Right forelimb (tissue), 1 donor: ENCODE measurements around the gene CDIPT.
"Not testable (repeated sequence)": the region's sequence is repeated elsewhere in the genome, so short reads cannot be mapped to it uniquely, and the experiment has no call there.

Experiments used
- DNase-seq: peaks from one replicate; pipeline ENCODE4 v3.0.0-alpha.2; 2018

The CDIPT gene

DNA sequence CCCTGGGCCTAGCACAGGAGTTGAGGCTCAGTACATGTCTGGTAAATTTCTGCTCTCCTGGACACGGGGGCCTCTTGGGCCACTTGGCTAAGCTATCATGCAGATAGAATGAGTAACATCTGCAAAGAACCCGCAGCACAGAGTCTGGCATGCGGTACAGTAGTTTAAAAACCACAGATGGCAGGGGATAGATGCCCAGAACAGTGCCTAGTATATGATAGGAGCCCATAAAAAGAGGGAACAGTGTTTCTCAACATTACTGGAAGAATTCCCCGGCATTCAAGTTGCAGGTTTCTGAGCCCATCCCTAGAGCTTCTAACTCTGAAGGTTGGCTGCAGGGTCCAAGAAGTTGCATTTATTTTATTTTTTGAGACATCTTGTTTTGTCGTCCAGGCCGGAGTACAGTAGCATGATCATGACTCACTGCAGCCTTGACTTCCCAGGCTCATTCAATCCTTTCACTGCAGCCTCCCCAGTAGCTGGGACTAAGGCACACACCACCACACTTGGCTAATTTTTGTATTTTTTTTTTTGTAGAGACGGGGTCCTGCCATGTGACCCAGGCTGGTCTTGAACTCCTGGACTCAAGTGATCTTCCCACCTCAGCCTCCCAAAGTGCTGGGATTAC, 5.8 kb downstream of the CDIPT start:
- DNase-seq: no peak

DNA sequence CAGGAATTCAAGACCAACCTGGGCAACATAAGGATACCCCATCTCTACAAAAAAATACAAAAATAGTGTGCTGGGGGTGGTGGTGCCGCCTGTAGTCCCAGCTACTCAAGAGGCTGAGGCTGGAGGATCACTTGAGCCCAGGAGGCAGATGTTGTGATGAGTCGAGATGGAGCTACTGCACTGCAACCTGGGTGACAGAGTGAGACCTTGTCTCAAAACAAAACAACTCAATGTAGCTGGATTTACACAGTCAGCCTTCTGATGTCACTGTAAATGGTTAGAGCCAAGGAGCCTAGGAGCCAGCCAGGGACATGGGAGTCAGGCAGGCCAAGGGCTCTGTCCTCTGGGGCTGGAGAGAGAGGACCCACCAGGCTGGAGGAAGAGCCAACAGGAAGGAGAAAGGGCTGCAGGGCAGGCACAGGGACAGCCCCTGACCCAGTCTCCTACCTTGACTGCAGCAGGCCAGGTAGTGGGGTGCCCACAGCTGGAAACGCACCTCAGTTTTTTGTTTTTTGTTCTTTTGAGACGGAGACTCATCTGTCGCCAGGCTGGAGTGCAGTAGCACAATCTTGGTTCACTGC, 8.4 kb downstream of the CDIPT start:
- no peak for DNase-seq

DNA sequence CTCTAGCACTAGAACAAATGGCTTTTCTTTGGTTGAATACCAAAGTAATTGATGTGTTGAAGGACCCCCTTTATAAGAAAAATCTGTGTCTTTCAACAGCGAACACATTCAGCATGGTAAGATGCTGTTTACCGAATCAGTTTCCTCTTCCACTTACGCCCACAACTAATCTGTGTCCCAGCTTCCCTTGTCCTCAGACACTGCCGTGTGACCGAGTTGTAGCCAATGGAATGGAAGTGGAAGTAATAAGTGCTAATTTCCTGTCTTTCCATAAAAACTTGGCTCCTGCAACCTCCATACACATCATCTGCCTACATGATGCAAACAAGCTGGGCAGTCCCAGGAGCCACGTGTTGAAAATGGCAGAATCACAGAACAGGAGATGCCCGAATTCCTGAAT, 10.4 kb downstream of the CDIPT start:
- no peak for DNase-seq

DNA sequence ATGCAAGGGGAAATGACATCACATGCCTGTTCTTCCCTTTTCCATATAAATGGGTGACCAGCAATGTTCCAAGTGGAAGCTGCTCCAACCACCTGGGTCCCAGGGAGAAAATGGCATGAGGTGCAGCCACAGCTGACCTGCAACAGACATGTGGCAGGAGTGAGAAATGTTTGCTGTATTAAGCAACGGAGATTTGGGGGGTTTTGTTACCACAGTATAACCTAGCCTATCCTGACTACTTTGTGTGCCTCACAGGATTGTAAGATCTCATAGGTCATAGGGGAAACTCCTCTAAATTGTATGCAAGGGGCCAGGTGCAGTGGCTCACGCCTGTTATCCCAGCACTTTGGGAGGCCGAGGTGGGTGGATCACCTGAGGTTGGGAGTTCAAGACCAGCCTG, 12.0 kb downstream of the CDIPT start:
- no peak for DNase-seq

DNA sequence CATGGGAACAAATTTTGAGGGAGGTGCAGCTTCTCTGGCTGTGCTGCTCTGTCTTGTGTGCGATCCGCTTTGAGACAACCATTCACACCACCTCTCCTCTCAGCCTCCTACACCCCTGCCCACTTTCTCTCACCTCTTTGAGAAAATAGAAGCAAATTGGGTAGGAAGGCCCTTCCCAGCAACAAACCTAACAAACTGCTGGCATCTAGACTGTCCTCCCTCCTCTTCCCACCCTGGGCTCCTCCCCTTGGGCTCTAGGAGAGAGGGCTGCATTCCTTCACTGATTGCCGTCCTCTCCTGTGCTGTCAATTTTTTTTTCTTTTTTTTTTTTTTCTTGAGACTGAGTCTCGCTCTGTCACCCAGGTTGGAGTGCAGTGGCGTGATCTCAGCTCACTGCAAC, 13.5 kb downstream of the CDIPT start:
- DNase-seq: no peak

DNA sequence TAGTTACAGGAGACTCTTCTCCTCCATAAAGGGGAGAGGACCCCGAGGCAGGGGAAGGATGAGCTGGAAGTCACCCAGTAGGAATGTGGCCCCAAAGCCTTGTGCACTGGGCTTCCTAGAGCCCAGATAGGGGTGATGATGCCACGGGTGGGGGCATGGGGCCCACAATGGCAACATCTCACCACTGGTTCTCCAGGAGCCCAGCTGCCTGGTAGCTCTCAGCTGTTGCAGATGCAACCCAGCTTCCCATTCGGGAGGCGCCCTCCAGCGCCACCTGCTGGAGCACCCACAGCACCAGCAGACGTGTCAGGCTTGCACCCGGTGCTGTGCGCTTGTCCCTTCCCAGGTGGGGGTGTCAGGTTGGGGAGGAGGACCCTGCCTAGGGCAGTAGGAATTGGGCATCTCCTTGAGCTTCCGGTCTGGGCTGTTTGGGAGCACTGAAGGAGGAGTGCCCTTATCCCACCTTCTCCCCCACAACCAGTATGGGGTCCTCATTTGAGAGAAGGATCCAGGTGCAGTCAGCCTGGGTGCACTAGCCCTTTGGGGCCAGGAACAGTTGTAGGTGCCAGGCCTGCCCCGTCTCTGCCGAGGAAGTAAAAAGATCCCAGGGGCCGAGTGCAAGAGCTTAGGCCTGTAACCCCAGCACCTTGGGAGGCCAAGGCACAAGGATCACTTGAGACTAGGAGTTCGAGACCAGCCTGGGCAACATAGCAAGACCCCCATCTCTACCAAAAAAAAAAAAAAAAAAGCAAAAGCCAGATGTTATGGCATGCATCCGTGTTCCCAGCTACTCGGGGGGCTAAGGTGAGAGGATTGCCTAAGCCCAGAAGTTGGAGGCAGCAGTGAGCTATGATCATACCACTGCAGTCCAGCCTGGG, 14.4 kb downstream of the CDIPT start:
- DNase-seq: peak; percentile 59

DNA sequence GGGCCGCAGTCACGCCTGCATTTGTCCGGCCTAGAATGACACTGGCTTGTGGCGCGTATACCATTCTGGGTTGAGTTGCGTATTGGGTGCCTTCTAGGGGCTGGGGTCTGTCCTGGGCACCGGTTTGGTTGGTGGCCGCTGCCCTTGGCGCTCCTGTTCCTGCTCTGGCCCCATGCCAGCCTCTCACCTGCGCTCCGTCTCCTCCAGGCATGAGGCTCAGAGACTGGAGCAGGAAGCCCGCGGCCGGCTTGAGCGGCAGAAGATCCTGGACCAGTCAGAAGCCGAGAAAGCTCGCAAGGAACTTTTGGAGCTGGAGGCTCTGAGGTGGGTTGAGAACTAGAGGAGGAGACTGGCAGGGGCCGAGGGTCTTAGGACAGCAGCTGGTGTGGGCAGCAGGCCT, 17.4 kb downstream of the CDIPT start:
- no peak for DNase-seq

DNA sequence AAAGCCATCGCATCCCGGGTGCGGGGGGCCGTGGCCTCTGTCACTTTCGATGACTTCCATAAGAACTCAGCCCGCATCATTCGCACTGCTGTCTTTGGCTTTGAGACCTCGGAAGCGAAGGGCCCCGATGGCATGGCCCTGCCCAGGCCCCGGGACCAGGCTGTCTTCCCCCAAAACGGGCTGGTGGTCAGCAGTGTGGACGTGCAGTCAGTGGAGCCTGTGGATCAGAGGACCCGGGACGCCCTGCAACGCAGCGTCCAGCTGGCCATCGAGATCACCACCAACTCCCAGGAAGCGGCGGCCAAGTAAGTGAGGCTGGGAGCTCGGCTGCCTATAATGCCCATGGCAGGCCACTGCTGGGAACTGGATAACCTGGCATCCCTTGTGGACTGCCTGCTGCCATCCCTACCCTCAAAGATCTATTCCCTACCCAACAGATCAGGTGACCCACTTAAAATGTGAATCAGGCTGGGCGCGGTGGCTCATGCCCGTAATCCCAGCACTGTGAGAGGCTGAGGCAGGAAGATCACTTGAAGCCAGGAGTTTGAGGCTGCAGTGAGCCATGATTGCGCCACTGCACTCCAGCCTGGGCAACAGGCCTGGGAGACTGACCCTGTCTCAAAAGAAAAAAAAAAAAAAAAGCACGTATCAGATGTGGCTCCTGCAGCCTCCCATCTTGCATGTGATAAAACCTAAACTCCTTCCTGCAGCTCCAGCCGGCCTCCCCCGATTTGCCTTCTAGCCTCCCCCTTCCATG, 18.3 kb downstream of the CDIPT start:
- DNase-seq: no peak

DNA sequence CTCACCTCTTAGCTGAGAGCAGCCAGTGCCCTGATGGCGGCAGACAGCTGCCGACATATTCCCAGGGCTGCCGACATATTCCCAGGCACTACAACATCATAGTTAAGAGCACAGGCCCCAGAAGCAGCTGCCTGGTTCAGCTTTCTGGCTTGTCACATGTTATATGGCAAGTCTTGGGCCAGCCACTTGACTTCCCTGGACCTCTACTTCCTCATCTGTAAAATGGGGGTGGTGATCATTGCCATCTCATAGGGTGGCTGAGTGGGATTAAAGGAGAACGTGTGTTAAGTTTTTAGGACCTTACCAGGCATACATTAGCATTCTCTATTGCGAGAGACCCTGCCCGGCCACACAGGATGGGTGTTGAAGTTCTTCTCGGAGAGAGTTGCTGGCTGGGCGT, 19.1 kb downstream of the CDIPT start:
- no peak for DNase-seq

DNA sequence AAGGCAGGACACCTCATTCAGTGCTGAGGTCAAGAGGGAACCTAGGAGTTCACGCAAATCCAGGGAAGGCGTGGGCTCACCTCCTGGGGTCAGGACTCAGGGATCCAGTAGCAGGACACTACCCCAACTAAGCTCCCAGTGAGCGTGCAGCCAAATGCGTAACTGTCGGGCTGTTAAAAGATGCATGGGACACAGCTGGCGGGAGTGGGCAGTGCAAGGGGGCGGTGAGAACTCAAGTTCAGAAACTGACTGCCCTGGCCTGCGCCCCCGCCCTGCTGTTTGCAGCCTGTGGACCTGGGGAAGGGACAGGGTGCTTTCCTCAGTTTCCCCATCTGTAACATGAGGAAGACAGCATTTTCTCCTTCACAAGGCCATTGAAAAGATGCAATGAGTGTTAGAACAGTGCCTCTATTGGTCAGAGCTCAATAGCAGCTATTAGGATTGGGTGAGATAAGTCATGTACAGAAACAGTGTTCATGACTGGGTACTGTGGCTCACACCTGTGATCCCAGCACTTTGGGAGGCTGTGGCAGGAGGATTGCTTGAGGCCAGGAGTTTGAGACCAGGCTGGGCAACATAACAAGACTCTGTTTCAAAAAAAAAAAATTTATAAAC, 20.2 kb downstream of the CDIPT start:
- DNase-seq: no peak

DNA sequence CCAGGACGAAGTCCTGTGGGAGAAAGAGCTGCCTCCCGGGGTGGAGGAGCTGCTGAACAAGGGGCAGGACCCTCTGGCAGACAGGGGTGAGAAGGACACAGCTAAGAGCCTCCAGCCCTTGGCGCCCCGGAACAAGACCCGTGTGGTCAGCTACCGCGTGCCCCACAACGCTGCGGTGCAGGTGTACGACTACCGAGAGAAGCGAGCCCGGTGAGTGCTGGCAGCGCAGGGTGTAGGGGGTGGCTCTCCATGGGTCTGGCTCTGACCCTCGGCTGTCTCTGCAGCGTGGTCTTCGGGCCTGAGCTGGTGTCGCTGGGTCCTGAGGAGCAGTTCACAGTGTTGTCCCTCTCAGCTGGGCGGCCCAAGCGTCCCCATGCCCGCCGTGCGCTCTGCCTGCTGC, 21.4 kb downstream of the CDIPT start:
- no peak for DNase-seq

DNA sequence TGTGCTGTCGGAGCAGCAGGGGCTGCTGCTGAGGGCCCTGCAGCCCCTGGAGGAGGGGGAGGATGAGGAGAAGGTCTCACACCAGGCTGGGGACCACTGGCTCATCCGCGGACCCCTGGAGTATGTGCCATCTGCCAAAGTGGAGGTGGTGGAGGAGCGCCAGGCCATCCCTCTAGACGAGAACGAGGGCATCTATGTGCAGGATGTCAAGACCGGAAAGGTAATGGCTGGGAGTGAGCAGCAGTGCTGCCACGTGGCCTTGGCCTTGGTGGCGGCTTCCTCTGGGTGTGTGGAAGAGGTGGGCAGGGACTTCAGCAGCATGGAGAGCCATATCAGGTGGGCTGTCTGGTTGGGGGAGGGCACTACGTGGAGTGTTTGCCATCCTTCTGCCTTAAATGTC, 22.8 kb downstream of the CDIPT start:
- DNase-seq: no peak

DNA sequence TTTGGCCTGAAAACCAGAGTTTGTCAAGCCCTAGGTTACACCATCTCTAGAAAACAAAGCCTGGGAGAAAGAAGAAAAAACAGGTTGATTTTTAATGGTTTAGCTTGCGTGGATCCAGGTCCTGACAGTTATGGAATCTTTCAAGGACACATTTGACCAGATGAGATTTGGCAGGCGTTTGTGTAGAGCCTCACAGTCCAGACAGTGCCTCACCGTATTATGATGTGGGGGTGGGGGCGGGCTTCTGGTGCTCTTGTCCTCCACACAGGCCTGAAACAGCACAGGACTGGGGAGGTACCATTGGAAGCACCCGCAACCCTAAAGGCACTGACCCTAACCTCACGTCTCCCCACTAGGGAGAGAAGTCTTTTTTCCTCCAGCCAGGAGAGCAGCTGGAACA, 23.2 kb downstream of the CDIPT start:
- DNase-seq: no peak

DNA sequence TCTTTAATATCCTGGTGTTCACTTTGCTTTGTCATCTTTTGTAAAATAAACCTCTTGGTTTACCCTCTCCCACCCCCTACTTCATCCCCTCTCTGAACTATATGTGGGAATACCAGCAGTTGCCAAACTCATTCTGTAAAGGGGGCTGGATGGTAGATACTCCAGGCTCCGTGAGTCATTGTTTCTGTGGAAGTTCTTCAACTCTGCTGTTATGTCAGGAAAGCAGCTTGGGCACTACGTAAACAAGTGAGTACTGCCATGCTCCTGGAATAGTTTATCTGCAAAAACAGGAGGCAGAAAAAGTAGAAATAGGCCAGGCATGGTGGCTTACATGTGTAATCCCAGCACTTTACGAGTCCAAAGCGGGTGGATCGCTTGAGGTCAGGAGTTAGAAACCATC, 25.2 kb downstream of the CDIPT start:
- DNase-seq: no peak

DNA sequence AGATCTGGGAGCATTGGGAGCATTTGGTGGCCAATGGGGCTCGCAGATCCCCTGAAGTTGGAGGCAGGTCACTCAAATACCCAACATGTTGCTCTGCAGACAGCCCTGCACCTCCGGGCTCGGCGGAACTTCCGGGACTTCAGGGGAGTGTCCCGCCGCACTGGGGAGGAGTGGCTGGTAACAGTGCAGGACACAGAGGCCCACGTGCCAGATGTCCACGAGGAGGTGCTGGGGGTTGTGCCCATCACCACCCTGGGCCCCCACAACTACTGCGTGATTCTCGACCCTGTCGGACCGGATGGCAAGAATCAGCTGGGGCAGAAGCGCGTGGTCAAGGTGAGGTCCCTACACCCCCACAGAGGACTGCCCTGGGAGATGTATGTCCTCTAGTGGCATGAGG, 26.4 kb downstream of the CDIPT start:
- no peak for DNase-seq

DNA sequence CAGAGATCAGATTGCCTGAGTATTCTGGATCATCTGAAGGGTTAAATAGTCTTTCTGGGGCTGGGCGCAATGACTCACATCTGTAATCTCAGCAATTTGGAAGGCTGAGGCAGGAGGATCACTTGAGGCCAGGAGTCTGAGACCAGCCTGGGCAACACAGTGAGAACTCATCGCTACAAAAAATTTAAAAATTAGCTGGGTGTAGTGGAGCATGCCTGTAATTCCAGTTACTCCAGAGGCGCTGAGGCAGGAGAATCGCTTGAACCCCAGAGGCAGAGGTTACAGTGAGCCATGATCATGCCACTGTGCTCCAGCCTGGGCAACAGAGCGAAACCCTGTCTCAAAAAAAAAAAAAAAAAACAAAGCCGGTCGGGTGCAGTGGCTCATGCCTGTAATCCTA, 27.1 kb downstream of the CDIPT start:
- DNase-seq: no peak

DNA sequence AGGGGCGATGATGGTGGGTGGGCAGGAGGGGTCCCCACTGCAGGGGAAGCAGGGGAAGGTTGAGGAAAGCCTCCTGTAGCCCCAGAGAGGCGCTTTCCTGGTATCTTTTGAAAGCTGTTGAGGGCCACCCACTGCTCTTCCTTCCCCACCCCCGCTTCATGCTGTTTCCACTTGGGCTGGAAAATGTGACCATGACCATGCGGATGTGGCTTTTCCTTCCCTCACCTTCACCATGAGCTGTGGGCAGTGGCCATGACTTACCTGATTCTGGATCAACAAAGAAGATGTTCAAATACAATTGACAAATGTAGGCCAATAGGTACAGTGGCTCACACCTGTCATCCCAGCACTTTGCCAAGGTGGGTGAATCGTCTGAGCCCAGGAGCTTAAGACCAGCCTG, 28.9 kb downstream of the CDIPT start:
- no peak for DNase-seq

DNA sequence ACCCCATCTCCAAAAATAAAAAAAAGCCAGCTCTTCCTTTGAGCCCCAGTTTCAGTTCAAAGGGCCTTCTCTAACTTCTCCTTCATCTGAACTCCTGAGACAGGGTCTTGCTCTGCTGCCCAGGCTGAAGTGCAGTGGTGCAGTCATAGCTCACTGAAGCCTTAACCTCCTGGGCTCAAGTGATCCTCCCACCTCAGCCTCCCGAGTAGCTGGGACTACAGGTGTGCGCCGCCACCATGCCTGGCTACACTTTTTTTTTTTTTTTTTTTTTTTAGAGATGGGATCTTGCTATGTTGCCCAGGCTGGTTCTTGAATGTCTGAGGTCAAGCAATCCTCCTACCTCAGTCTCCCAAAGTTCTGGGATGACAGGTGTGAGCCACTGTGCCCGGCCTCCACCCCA, 29.8 kb downstream of the CDIPT start:
- DNase-seq: not testable (repeated sequence)

DNA sequence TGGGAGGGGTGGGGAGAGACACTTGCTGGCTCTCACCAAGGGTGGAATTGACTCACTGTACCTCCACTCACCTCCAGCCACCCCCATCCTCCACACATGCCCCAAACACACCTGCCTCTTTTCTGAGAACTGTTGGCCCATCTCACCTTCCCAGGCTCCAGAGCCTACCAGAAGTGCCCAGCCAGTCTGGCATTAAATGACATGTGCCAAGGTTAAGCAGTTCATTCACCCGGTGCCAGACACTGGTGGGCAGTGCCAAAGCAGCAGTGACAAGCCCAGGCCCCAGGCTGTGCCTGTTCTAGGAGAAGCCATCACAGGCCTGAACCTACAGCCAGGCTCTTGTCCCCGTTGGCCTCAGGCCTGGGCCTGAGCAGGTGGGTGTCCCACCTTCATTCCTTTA, 31.5 kb downstream of the CDIPT start:
- DNase-seq: no peak

DNA sequence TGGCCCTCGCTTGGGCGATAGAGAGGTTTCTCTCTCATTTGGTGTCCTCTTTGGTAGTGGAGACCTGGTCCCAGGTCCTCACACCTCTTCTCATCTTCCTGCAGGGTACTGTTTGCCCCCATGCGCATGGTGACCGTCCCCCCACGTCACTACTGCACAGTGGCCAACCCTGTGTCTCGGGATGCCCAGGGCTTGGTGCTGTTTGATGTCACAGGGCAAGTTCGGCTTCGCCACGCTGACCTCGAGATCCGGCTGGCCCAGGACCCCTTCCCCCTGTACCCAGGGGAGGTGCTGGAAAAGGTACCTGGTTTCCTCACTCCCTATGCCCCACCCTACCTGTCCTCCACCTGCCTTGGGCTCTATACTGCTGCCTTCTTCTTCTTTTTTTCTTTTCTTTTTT, 32.3 kb downstream of the CDIPT start:
- no peak for DNase-seq

DNA sequence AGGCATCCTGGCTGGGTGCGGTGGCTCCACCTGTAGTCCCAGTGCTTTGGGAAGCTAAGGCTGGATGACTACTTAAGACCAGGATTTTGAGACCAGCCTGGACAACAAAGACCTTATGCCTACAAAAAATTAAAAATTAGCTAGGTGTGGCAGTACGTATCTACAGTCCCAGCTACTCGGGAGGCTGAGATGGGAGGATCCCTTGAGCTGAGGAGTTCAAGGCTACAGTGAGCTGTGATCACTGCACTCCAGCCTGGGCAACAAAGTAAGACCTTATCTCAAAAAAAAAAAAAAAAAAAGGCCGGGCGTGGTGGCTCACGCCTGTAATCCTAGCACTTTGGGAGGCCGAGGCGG, 36.7 kb downstream of the CDIPT start:
- DNase-seq: no peak

DNA sequence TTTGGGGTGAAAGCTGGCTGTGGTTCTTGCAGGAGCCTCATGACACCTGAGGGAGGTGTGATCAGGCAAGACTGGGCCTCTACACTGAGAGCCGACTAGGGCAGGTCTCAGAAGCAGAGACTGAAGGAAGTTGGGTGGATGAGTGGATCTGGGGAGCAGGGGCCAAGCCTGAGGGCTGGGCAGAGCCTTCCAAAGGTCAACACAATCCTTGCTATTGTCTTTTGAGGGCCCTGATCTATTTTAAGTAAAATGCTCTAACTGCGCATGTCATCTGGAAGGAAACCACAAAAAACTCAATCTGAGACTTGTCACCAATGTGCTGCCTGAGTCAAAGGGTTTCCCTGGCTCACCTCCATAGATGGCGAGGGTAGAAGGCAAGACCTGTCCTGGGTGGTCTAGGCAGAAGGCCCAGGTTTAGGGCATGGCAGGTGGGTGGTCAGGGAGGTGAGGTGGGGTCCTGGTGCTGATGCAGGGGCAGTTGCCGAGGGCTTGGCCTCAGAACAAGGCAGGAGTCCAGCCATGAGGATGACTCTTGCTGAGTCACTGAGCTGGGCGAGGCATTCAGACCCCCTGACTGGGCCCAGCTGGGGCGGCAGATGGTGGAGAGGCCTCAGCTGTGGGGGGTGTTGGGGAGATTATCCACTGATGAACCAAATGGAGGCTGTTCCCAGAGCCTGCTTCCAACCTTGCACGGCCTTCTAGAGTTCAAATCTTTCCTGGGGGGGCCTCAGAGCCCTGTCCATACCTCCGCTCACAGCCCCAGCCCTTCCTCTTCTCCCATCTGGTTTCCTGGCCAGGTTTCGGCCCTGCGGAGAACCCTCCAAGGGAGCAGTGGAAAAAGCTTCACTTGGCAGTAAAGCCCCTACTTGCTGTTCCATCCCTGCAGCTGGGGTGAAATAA, 37.6 kb downstream of the CDIPT start:
- DNase-seq: no peak
